Measurements from ENCODE around the gene GFI1B. TPM values are rescaled to one million over a fixed set of nuclear protein-coding genes. Genes with fewer than 3 reads are reported as not detected.
A peak's percentile ranks its signal among the peaks of the same experiment; 100 is the strongest.

The GFI1B gene
- total RNA-seq, 1 experiment from 2014 or later = not detected

DNA sequence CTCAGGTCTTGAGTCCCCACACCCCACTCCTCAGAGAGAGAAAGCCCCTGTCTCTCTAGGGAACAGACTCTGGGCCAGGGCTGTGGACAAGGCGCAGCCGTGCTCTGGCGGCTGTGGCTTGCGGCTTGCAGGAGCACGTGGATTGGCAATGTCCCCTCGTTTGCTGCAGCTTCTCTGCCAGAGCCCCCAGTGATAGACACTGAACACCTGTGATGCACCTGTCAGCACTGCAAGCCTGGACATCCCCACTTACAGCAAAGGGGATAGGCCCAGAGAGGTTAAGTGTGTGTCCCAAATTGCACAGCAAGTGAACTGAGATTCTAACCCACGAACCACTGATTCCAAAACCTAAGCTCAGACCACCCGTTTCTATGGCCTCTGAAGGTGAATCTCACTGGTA lies 7.0 kb downstream of the GFI1B start:
- H4K20me1 ChIP-seq (ENCODE audit: insufficient read depth) = no peaks in the 10 kb centered on the region
- POLR2A ChIA-PET (ENCODE audit: unreplicated experiment) = no interaction called here
- no peaks in the 10 kb centered on the region for H3F3A ChIP-seq (ENCODE audit: insufficient read depth, low read depth)
- H3K27ac ChIP-seq = no peak overlapping the region
- peaks cover 98% of the 10 kb centered on the region for H3K27me3 ChIP-seq (ENCODE audit: insufficient read depth, low read depth)
- H3K36me3 ChIP-seq (ENCODE audit: low read depth) = no peaks in the 10 kb centered on the region
- H2AFZ ChIP-seq = no peak overlapping the region
- no peaks in the 10 kb centered on the region for H3K79me2 ChIP-seq (ENCODE audit: low read depth)
- DNase-seq = no peak
- BruUV-seq (replicated peaks) = no TSS peak
- no peaks in the 10 kb centered on the region for H3K4me1 ChIP-seq (replicated peaks; ENCODE audit: insufficient read depth)
- H3K4me3 ChIP-seq = no peak overlapping the region
- TF ChIP-seq EZH2 (IDR thresholded peaks at IDR 0.05; ENCODE audit: low read depth) = no peak
- TF ChIP-seq, protein P1, sequence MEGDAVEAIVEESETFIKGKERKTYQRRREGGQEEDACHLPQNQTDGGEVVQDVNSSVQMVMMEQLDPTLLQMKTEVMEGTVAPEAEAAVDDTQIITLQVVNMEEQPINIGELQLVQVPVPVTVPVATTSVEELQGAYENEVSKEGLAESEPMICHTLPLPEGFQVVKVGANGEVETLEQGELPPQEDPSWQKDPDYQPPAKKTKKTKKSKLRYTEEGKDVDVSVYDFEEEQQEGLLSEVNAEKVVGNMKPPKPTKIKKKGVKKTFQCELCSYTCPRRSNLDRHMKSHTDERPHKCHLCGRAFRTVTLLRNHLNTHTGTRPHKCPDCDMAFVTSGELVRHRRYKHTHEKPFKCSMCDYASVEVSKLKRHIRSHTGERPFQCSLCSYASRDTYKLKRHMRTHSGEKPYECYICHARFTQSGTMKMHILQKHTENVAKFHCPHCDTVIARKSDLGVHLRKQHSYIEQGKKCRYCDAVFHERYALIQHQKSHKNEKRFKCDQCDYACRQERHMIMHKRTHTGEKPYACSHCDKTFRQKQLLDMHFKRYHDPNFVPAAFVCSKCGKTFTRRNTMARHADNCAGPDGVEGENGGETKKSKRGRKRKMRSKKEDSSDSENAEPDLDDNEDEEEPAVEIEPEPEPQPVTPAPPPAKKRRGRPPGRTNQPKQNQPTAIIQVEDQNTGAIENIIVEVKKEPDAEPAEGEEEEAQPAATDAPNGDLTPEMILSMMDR (conservative IDR thresholded peaks at IDR 0.05) = no peak
- H3K9me2 ChIP-seq (ENCODE audit: insufficient read depth) = no peaks in the 10 kb centered on the region
- H3K4me2 ChIP-seq = no peak overlapping the region
- intact Hi-C loops (cut with micrococcal nuclease; ENCODE audit: unreplicated experiment) = no loop called here
- H3K9me3 ChIP-seq (ENCODE audit: insufficient read depth, low read depth) = no peaks in the 10 kb centered on the region
- CTCF ChIA-PET = no interaction called here

DNA sequence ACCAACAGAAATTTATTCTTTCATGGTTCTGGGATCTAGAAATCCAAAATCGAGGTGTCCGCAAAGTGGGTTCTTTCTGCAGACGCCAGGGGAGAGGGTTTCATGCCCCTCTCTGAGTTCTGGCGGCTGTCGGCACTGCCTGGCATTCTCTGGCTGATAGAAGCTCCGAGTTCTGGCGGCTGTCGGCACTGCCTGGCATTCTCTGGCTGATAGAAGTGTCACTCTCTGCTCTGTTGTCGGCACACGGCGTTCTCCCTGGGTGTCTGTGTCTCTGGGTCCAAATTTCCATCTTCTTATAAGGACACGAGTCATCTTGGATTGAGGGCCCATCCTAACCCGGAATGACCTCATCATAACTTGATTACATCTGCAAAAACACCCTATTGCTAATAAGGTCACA lies 7.6 kb downstream of the GFI1B start:
- DNase-seq = no peak
- Histone ChIP-seq H3F3A (ENCODE audit: insufficient read depth, low read depth) (no peaks in the 10 kb centered on the region), H3K9me3 (ENCODE audit: insufficient read depth, low read depth) (no peaks in the 10 kb centered on the region), H2AFZ (no peak overlapping the region), H3K36me3 (ENCODE audit: low read depth) (no peaks in the 10 kb centered on the region), H3K4me1 (replicated peaks; ENCODE audit: insufficient read depth) (no peaks in the 10 kb centered on the region), H3K9me2 (ENCODE audit: insufficient read depth) (no peaks in the 10 kb centered on the region), H3K79me2 (ENCODE audit: low read depth) (no peaks in the 10 kb centered on the region), H4K20me1 (ENCODE audit: insufficient read depth) (no peaks in the 10 kb centered on the region), H3K4me2 (no peak overlapping the region), H3K27me3 (ENCODE audit: insufficient read depth, low read depth) (peaks cover 98% of the 10 kb centered on the region), H3K27ac (no peak overlapping the region), H3K4me3 (no peak overlapping the region)
- ChIA-PET POLR2A (ENCODE audit: unreplicated experiment) (no interaction called here), CTCF (no interaction called here)
- intact Hi-C loops (cut with micrococcal nuclease; ENCODE audit: unreplicated experiment) = no loop called here
- no TSS peak for BruUV-seq (replicated peaks)
- no peak for TF ChIP-seq EZH2 (IDR thresholded peaks at IDR 0.05; ENCODE audit: low read depth)
- TF ChIP-seq, protein P1 (conservative IDR thresholded peaks at IDR 0.05) = no peak

DNA sequence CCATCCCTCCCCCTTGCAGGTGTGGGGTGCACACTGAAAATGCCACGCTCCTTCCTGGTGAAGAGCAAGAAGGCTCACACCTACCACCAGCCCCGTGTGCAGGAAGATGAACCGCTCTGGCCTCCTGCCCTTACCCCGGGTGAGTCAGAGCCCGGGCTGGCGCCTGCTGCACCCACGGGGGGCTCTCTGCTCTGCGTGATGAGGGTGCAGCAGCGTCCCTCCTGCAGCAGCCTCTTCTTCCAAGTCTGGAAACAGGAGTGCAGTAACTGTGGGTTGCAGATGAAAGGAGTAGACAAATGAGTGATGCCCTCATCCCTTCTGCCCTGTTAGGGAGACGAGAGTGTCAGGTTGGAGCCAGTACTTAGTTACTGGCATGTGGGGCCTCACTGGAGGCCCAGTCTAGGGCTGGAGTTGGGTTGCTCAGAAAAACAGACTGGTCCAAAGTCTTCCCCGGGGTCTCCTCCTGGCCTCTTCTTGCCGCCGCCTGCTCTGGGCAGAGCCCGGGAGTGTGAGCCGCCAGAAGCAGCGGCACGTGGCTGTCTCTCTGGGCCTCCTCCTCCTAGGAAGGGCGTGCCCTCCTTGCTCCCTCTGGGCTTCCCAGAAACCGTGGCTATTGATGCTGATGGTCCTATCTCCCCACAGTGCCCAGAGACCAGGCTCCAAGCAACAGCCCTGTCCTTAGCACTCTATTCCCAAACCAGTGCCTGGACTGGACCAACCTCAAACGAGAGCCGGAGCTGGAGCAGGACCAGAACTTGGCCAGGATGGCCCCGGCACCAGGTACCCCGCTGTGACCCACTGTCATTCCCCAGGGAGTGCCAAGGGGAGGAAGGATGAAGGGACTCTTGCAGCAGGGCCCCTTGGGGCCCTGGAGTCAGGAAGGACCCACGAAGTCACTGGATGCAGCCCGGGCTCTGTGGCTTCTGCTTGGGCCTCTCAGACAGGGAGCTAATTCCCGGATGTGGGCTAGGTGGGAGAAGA lies 8.4 kb downstream of the GFI1B start:
- TF ChIP-seq, protein P1 (conservative IDR thresholded peaks at IDR 0.05) = no peak
- TF ChIP-seq EZH2 (IDR thresholded peaks at IDR 0.05; ENCODE audit: low read depth) = 0 out of 2 replicates have a peak, but pooled peaks have one; percentile 34
- no peaks in the 10 kb centered on the region for H3K4me1 ChIP-seq (replicated peaks; ENCODE audit: insufficient read depth)
- CTCF ChIA-PET = no interaction called here

More for the DNA sequence above, 8.4 kb downstream of the GFI1B start:
- intact Hi-C loops (cut with micrococcal nuclease; ENCODE audit: unreplicated experiment) = no loop called here
- H3K9me2 ChIP-seq (ENCODE audit: insufficient read depth) = no peaks in the 10 kb centered on the region
- H3K4me2 ChIP-seq = no peak overlapping the region
- POLR2A ChIA-PET (ENCODE audit: unreplicated experiment) = no interaction called here
- no peaks in the 10 kb centered on the region for H3K36me3 ChIP-seq (ENCODE audit: low read depth)
- H4K20me1 ChIP-seq (ENCODE audit: insufficient read depth) = no peaks in the 10 kb centered on the region
- H3K4me3 ChIP-seq = no peak overlapping the region
- no peaks in the 10 kb centered on the region for H3F3A ChIP-seq (ENCODE audit: insufficient read depth, low read depth)
- no peak overlapping the region for H2AFZ ChIP-seq
- no peaks in the 10 kb centered on the region for H3K9me3 ChIP-seq (ENCODE audit: insufficient read depth, low read depth)
- no peak overlapping the region for H3K27ac ChIP-seq
- no peaks in the 10 kb centered on the region for H3K79me2 ChIP-seq (ENCODE audit: low read depth)
- H3K27me3 ChIP-seq (ENCODE audit: insufficient read depth, low read depth) = peaks cover 99% of the 10 kb centered on the region
- no peak for DNase-seq
- no TSS peak for BruUV-seq (replicated peaks)

Measured in PC-9 (cell line).